WTC11 (cell line): Measurements from ENCODE around the gene TMEM89. TPM values are rescaled to one million over a fixed set of nuclear protein-coding genes. Genes with fewer than 3 reads are reported as not detected.

ENCODE experiments used
- ATAC-seq: fragments of 200-7000 bp; cut with Tn5 transposase; 2 replicates; pipeline ENCODE4 v1.10.0; 2021; ENCODE audit warnings: mild to moderate bottlenecking, moderate library complexity
- CTCF ChIA-PET: fragments of 300-600 bp; sonication (Branson Sonifier 250); formaldehyde crosslinking; loops from one replicate; lab custom pipeline; 2021; ENCODE audit warnings: antibody characterized with exemption; lab: Charles Lee
- POLR2A ChIA-PET: fragments of 350-600 bp; sonication (Branson Sonifier 250); formaldehyde crosslinking; loops from one replicate; lab custom pipeline; 2021; ENCODE audit warnings: antibody characterized with exemption; lab: Charles Lee
- DNase-seq: peaks from one replicate; pipeline ENCODE4 v3.0.0; 2021; ENCODE audit warnings: low spot score
- H3K27ac Mint-ChIP-seq: 2 replicates; pipeline ENCODE4 v1.8.0; 2021; ENCODE audit warnings: mixed read lengths
- H3K27me3 Mint-ChIP-seq: 2 replicates; pipeline ENCODE4 v1.8.0; 2021; ENCODE audit warnings: low read depth, mild to moderate bottlenecking, moderate library complexity, mixed read lengths
- H3K36me3 Mint-ChIP-seq: 2 replicates; pipeline ENCODE4 v1.8.0; 2021; ENCODE audit warnings: mixed read lengths
- H3K4me1 Mint-ChIP-seq: 2 replicates; pipeline ENCODE4 v1.8.0; 2022; ENCODE audit warnings: mixed read lengths
- H3K4me3 Mint-ChIP-seq: 2 replicates; pipeline ENCODE4 v1.8.0; 2021; ENCODE audit warnings: mild to moderate bottlenecking, moderate library complexity, mixed read lengths
- H3K9me3 Mint-ChIP-seq: 2 replicates; pipeline ENCODE4 v1.8.0; 2021; ENCODE audit warnings: mixed read lengths
- ATF1 ChIP-seq: sonication (generic); formaldehyde crosslinking; IDR thresholded peaks from 2 replicates; pipeline ENCODE4 v1.8.1; 2023; ENCODE audit warnings: mild to moderate bottlenecking, moderate library complexity, missing genetic modification reagents
- CBFB ChIP-seq: sonication (generic); formaldehyde crosslinking; IDR thresholded peaks from 2 replicates; pipeline ENCODE4 v1.8.1; 2022; ENCODE audit warnings: mild to moderate bottlenecking, low read depth, missing genetic modification reagents
- FOXJ3 ChIP-seq: sonication (generic); formaldehyde crosslinking; IDR thresholded peaks from 2 replicates; pipeline ENCODE4 v1.9.0; 2021; ENCODE audit warnings: missing genetic modification reagents, mild to moderate bottlenecking, borderline replicate concordance
- FOXK1 ChIP-seq: sonication (generic); formaldehyde crosslinking; IDR thresholded peaks from 2 replicates; pipeline ENCODE4 v1.8.0; 2022; ENCODE audit warnings: mild to moderate bottlenecking, moderate library complexity, missing genetic modification reagents
- GTF2I ChIP-seq: fragments of 250-450 bp; sonication (Bioruptor Pico); conservative IDR thresholded peaks from 2 replicates; pipeline ENCODE4 v1.4.0; 2021; ENCODE audit warnings: mild to moderate bottlenecking
- HMGA2 ChIP-seq: fragments of 250-450 bp; sonication (Bioruptor Pico); IDR thresholded peaks from 2 replicates; pipeline ENCODE4 v1.4.0; 2021; ENCODE audit warnings: mild to moderate bottlenecking, moderate library complexity
- JUN ChIP-seq: sonication (generic); formaldehyde crosslinking; IDR thresholded peaks from 2 replicates; pipeline ENCODE4 v1.8.0; 2023; ENCODE audit warnings: mild to moderate bottlenecking, missing genetic modification reagents
- NFE2L1 ChIP-seq: sonication (generic); formaldehyde crosslinking; IDR thresholded peaks from 2 replicates; pipeline ENCODE4 v1.8.1; 2023; ENCODE audit warnings: missing genetic modification reagents
- PRDM15 ChIP-seq: sonication (generic); formaldehyde crosslinking; IDR thresholded peaks from 2 replicates; pipeline ENCODE4 v1.8.0; 2022; ENCODE audit warnings: missing genetic modification reagents
- RELA ChIP-seq: sonication (generic); formaldehyde crosslinking; IDR thresholded peaks from 2 replicates; pipeline ENCODE4 v1.8.1; 2022; ENCODE audit warnings: missing genetic modification reagents, mild to moderate bottlenecking, borderline replicate concordance
- USF1 ChIP-seq: sonication (generic); formaldehyde crosslinking; IDR thresholded peaks from 2 replicates; pipeline ENCODE4 v1.8.0; 2022; ENCODE audit warnings: mild to moderate bottlenecking, missing genetic modification reagents
- ZNF263 ChIP-seq: sonication (generic); formaldehyde crosslinking; IDR thresholded peaks from 2 replicates; pipeline ENCODE4 v1.8.1; 2022; ENCODE audit warnings: low read depth, mild to moderate bottlenecking, moderate library complexity, missing genetic modification reagents
- ZNF416 ChIP-seq: fragments of 250-450 bp; sonication (Bioruptor Pico); IDR thresholded peaks from 2 replicates; pipeline ENCODE4 v1.9.0; 2021; ENCODE audit warnings: mild to moderate bottlenecking, inconsistent platforms
- total RNA-seq: library from RNA; stranded (reverse); gene quantifications from 3 replicates; pipeline ENCODE4 v1.2.3, GENCODE V29; 2021
- TF ChIP-seq, protein P1 (sequence below): sonication (generic); formaldehyde crosslinking; IDR thresholded peaks from 2 replicates; pipeline ENCODE4 v1.8.0; 2023; ENCODE audit warnings: missing genetic modification reagents, mild to moderate bottlenecking, borderline replicate concordance
- TF ChIP-seq, protein P2 (sequence below): fragments of 250-450 bp; sonication (Bioruptor Pico); IDR thresholded peaks from 2 replicates; pipeline ENCODE4 v1.9.0; 2021; ENCODE audit warnings: mild to moderate bottlenecking
- TF ChIP-seq, protein P3 (sequence below): fragments of 250-450 bp; sonication (Bioruptor Pico); IDR thresholded peaks from 2 replicates; pipeline ENCODE4 v1.9.0; 2021; ENCODE audit warnings: mild to moderate bottlenecking

Gene TMEM89
- total RNA-seq, 1 experiment from 2014 or later = 0.66 TPM

DNA sequence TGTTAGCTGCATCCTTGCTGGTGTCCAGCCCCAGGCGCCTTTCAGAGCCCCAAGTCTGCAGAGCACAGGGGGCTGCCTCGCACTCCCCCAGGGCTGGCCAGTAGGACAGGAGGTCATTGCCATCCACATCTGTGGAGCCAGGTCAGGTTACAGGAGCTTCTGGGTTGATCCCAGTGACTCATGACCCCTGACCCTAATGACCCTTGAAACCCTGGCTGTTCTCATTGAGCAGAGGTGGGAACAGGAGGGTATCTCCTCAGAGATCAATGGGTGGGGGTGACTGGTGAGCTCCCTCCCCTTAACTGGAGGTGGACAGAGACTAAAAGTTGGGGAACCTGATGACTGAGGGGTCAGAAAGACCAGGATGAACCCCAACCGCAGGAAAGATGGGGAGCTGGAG is 19.8 kb upstream of the TMEM89 start:
- Mint-ChIP-seq H3K27ac (no peak overlapping the region), H3K4me1 (peaks cover 18% of the 10 kb centered on the region), H3K9me3 (no peaks in the 10 kb centered on the region), H3K4me3 (no peak overlapping the region), H3K27me3 (no peaks in the 10 kb centered on the region), H3K36me3 (peaks cover 33% of the 10 kb centered on the region)
- DNase-seq = no peak
- CTCF ChIA-PET = interaction anchor here (1.1 to 1.8 kb wide), 2 partner anchors 15 to 44 kb away, joined by 3 to 7 read pairs; partner anchors contain the start of gene NCKIPSD
- POLR2A ChIA-PET = no interaction called here
- no peak for TF ChIP-seq JUN
- no peak for TF ChIP-seq HMGA2 (CRISPR knock-in tag)
- no peak for TF ChIP-seq USF1 (CRISPR knock-in tag)
- TF ChIP-seq ATF1 (CRISPR knock-in tag) = no peak
- TF ChIP-seq GTF2I (CRISPR knock-in tag) = no peak
- no peak for TF ChIP-seq NFE2L1 (CRISPR knock-in tag)
- no peak for TF ChIP-seq RELA (CRISPR knock-in tag)
- no peak for TF ChIP-seq FOXK1 (CRISPR knock-in tag)
- no peak for TF ChIP-seq PRDM15
- TF ChIP-seq FOXJ3 (CRISPR knock-in tag) = no peak
- TF ChIP-seq, protein P1, sequence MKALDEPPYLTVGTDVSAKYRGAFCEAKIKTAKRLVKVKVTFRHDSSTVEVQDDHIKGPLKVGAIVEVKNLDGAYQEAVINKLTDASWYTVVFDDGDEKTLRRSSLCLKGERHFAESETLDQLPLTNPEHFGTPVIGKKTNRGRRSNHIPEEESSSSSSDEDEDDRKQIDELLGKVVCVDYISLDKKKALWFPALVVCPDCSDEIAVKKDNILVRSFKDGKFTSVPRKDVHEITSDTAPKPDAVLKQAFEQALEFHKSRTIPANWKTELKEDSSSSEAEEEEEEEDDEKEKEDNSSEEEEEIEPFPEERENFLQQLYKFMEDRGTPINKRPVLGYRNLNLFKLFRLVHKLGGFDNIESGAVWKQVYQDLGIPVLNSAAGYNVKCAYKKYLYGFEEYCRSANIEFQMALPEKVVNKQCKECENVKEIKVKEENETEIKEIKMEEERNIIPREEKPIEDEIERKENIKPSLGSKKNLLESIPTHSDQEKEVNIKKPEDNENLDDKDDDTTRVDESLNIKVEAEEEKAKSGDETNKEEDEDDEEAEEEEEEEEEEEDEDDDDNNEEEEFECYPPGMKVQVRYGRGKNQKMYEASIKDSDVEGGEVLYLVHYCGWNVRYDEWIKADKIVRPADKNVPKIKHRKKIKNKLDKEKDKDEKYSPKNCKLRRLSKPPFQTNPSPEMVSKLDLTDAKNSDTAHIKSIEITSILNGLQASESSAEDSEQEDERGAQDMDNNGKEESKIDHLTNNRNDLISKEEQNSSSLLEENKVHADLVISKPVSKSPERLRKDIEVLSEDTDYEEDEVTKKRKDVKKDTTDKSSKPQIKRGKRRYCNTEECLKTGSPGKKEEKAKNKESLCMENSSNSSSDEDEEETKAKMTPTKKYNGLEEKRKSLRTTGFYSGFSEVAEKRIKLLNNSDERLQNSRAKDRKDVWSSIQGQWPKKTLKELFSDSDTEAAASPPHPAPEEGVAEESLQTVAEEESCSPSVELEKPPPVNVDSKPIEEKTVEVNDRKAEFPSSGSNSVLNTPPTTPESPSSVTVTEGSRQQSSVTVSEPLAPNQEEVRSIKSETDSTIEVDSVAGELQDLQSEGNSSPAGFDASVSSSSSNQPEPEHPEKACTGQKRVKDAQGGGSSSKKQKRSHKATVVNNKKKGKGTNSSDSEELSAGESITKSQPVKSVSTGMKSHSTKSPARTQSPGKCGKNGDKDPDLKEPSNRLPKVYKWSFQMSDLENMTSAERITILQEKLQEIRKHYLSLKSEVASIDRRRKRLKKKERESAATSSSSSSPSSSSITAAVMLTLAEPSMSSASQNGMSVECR (CRISPR knock-in tag) = no peak
- no peak for TF ChIP-seq ZNF263 (CRISPR knock-in tag)
- TF ChIP-seq, all 79 proteins: peak for 0
- ATAC-seq = no peak

- H3K4me3 Mint-ChIP-seq = no peak overlapping the region
Measured at GRCh38 chr3:48639944-48640606, 18.5 kb upstream of the TMEM89 start.

More at GRCh38 chr3:48639944-48640606, 18.5 kb upstream of the TMEM89 start:
- ATAC-seq = no peak
- POLR2A ChIA-PET = no interaction called here
- Mint-ChIP-seq H3K36me3 (peaks cover 33% of the 10 kb centered on the region), H3K4me1 (peaks cover 24% of the 10 kb centered on the region)
- TF ChIP-seq, protein P2, sequence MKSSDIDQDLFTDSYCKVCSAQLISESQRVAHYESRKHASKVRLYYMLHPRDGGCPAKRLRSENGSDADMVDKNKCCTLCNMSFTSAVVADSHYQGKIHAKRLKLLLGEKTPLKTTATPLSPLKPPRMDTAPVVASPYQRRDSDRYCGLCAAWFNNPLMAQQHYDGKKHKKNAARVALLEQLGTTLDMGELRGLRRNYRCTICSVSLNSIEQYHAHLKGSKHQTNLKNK (CRISPR knock-in tag) = no peak
- TF ChIP-seq ZNF416 (CRISPR knock-in tag) (no peak), CBFB (CRISPR knock-in tag) (no peak), GTF2I (CRISPR knock-in tag) (no peak)
- TF ChIP-seq, protein P3, sequence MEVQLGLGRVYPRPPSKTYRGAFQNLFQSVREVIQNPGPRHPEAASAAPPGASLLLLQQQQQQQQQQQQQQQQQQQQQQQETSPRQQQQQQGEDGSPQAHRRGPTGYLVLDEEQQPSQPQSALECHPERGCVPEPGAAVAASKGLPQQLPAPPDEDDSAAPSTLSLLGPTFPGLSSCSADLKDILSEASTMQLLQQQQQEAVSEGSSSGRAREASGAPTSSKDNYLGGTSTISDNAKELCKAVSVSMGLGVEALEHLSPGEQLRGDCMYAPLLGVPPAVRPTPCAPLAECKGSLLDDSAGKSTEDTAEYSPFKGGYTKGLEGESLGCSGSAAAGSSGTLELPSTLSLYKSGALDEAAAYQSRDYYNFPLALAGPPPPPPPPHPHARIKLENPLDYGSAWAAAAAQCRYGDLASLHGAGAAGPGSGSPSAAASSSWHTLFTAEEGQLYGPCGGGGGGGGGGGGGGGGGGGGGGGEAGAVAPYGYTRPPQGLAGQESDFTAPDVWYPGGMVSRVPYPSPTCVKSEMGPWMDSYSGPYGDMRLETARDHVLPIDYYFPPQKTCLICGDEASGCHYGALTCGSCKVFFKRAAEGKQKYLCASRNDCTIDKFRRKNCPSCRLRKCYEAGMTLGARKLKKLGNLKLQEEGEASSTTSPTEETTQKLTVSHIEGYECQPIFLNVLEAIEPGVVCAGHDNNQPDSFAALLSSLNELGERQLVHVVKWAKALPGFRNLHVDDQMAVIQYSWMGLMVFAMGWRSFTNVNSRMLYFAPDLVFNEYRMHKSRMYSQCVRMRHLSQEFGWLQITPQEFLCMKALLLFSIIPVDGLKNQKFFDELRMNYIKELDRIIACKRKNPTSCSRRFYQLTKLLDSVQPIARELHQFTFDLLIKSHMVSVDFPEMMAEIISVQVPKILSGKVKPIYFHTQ (CRISPR knock-in tag) = no peak
- TF ChIP-seq, all 79 proteins: peak for 0
- Mint-ChIP-seq H3K9me3 (no peaks in the 10 kb centered on the region), H3K27ac (no peak overlapping the region), H3K27me3 (no peaks in the 10 kb centered on the region)
- DNase-seq = no peak
- CTCF ChIA-PET = interaction anchor here (0.6 to 1.8 kb wide), 2 partner anchors 16 to 382 kb away, joined by 3 to 7 read pairs; no protein-coding TSS in a partner anchor
